Activated naive CD8-positive, alpha-beta T cell treated with anti-CD3 and anti-CD28 coated beads for 36 hours (primary cell): Measurements from ENCODE around the gene PBLD. TPM values are rescaled to one million over a fixed set of nuclear protein-coding genes. Genes with fewer than 3 reads are reported as not detected.
"Not testable (repeated sequence)": the region's sequence is repeated elsewhere in the genome, so short reads cannot be mapped to it uniquely, and the experiment has no call there.

Source experiments
- DNase-seq: peaks from one replicate; pipeline ENCODE4 v3.0.0; 2021
- H3K27ac Mint-ChIP-seq: one replicate; pipeline ENCODE4 v1.8.0; 2022; ENCODE audit warnings: mild to moderate bottlenecking, moderate library complexity, mixed read lengths
- H3K27me3 Mint-ChIP-seq: one replicate; pipeline ENCODE4 v1.8.0; 2022; ENCODE audit warnings: mild to moderate bottlenecking, mixed read lengths
- H3K36me3 Mint-ChIP-seq: one replicate; pipeline ENCODE4 v1.8.0; 2021; ENCODE audit warnings: mild to moderate bottlenecking, mixed read lengths
- H3K4me1 Mint-ChIP-seq: one replicate; pipeline ENCODE4 v1.8.0; 2021; ENCODE audit warnings: mixed read lengths
- H3K4me3 Mint-ChIP-seq: one replicate; pipeline ENCODE4 v1.8.0; 2022; ENCODE audit warnings: mild to moderate bottlenecking, moderate library complexity, mixed read lengths
- H3K9me3 Mint-ChIP-seq: one replicate; pipeline ENCODE4 v1.8.0; 2022; ENCODE audit warnings: mixed read lengths
- total RNA-seq, 2 experiments: library from RNA; stranded (reverse); gene quantifications; one replicate each; pipeline ENCODE4 v1.2.3, GENCODE V29; 2021

PBLD gene
- total RNA-seq, 2 experiments from 2014 or later = 0.70 to 1.5 TPM

DNA sequence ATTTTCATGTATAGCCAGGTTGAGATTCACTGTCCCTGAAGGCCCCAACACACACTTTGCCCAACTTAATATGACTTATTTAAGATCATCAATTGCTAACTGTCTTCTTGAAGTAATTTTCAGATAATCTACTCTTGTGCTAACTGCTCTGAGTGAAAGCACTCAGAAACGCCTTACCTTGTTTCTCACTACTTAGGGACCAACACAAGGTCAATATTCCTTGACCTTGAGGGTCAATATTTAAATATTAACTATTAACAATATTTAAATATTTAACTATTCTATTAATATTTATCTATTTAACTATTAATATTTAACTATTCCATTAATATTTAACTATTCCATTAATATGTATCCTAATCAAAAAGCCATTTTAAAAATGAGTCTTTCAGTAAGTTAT is 26.9 kb downstream of the PBLD start:
- Mint-ChIP-seq H3K36me3 (no peaks in the 10 kb centered on the region), H3K27ac (no peak overlapping the region), H3K4me1 (peaks cover 1% of the 10 kb centered on the region), H3K9me3 (no peaks in the 10 kb centered on the region), H3K4me3 (no peak overlapping the region), H3K27me3 (no peaks in the 10 kb centered on the region)
- no peak for DNase-seq

- Mint-ChIP-seq H3K4me1 (peaks cover 1% of the 10 kb centered on the region), H3K27ac (no peak overlapping the region), H3K36me3 (no peaks in the 10 kb centered on the region), H3K4me3 (no peak overlapping the region), H3K27me3 (no peaks in the 10 kb centered on the region), H3K9me3 (no peaks in the 10 kb centered on the region)
- DNase-seq = no peak
These were observed 28.8 kb downstream of the PBLD start for GRCh38 chr10:68303849-68304412.

DNA sequence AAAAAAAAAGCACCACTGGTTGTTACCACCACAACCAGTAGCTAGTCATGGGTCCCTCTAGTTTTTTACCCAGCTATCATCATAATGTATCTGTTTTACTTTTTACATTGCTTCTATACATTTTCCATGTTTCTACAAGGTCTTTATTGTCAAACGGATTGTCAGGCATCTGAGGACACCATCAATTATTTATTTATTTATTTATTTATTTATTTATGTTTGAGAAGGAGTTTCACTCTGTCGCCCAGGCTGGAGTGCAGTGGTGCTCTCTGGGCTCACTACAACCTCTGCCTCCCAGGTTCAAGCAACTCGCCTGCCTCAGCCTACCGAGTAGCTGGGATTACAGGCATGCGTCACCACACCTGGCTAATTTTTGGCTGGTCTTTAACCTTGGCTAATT is 29.9 kb downstream of the PBLD start:
- H3K4me1 Mint-ChIP-seq = peaks cover 1% of the 10 kb centered on the region
- H3K27ac Mint-ChIP-seq = no peak overlapping the region
- DNase-seq = no peak
- no peaks in the 10 kb centered on the region for H3K9me3 Mint-ChIP-seq
- no peak overlapping the region for H3K4me3 Mint-ChIP-seq
- H3K36me3 Mint-ChIP-seq = no peaks in the 10 kb centered on the region
- no peaks in the 10 kb centered on the region for H3K27me3 Mint-ChIP-seq

DNA sequence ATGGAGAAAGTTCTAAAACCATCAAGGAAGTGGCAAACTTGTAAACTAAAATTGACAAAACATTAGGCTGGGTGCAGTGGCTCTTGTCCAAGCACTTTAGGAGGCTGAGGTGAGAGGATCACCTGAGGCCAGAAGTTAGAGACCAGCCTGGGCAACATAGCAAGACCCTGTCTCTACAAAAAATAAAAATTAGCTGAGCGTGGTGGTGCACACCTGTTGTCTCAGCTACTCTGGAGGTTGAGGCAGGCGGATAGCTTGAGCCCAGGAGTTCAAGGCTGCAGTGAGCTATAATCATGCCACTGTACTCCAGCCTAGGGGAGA is 30.3 kb downstream of the PBLD start:
- Mint-ChIP-seq H3K27ac (no peak overlapping the region), H3K4me1 (peaks cover 1% of the 10 kb centered on the region), H3K27me3 (no peaks in the 10 kb centered on the region), H3K9me3 (no peaks in the 10 kb centered on the region), H3K36me3 (no peaks in the 10 kb centered on the region), H3K4me3 (no peak overlapping the region)
- no peak for DNase-seq

DNA sequence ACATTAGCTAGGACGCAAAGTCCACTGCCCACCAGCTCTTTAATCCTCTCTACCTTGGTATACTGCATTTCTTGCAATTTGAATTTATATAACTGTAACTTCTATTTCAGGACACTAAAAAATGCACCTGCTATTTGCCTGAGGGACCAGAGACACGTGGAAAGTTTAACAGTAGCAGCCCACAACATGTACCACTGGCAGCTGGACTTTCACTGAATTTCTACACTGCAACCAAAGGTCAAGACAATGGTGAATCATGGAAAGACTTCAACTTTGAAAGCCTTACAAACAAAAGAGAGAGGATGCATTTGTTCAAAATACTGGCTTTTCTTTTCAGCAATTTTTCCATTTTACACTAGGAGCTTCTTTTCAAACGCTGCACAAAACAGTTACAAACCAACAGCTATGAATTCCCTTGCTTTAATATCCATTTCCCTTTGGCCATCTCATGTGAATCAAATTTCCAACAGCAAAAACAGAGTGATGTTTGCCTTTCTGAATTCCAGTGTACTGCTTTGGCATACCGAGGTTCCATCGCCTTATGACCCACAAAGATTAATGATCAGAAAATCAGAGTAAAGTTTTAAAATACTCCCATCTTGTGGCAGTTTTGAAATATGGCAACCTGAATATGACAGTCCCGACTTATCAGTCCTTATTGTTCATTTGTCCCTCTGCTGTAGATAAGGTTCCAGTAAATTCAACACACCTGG is 30.8 kb downstream of the PBLD start:
- Mint-ChIP-seq H3K27me3 (no peaks in the 10 kb centered on the region), H3K9me3 (no peaks in the 10 kb centered on the region), H3K27ac (no peak overlapping the region), H3K36me3 (no peaks in the 10 kb centered on the region), H3K4me3 (no peak overlapping the region), H3K4me1 (peaks cover 1% of the 10 kb centered on the region)
- DNase-seq = no peak

GRCh38 chr10:68301301-68301700 is 31.4 kb downstream of the PBLD start:
- no peak for DNase-seq
- no peaks in the 10 kb centered on the region for H3K9me3 Mint-ChIP-seq
- peaks cover 1% of the 10 kb centered on the region for H3K4me1 Mint-ChIP-seq
- no peak overlapping the region for H3K27ac Mint-ChIP-seq
- no peak overlapping the region for H3K4me3 Mint-ChIP-seq
- H3K27me3 Mint-ChIP-seq = no peaks in the 10 kb centered on the region
- H3K36me3 Mint-ChIP-seq = no peaks in the 10 kb centered on the region

- no peak for DNase-seq
- Mint-ChIP-seq H3K4me1 (peaks cover under 1% of the 10 kb centered on the region), H3K27me3 (no peaks in the 10 kb centered on the region), H3K27ac (no peak overlapping the region), H3K4me3 (no peak overlapping the region), H3K36me3 (no peaks in the 10 kb centered on the region), H3K9me3 (no peaks in the 10 kb centered on the region)
These were observed 35.7 kb downstream of the PBLD start for GRCh38 chr10:68296843-68297663.

DNA sequence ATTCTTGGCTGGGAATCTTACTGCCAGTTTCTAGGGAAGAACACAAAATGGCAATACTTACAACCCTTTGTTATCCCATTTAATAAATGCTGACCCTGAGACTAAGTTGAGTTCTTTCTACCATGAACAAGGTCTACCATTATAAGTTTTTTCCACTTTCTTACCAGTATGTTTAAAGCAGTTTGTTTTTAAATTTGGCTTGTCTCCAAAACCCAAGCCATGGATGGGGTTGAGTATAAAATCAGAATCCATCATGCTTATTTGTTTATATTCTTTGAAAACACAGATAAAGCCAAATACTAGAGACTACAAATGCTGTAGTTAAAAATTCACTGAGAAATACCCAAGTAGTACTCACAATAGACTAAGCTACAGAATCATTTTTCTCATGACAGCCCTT is 42.0 kb downstream of the PBLD start:
- DNase-seq = no peak
- Mint-ChIP-seq H3K9me3 (no peaks in the 10 kb centered on the region), H3K27ac (no peak overlapping the region), H3K4me1 (no peaks in the 10 kb centered on the region), H3K4me3 (no peak overlapping the region), H3K27me3 (no peaks in the 10 kb centered on the region), H3K36me3 (no peaks in the 10 kb centered on the region)

DNA sequence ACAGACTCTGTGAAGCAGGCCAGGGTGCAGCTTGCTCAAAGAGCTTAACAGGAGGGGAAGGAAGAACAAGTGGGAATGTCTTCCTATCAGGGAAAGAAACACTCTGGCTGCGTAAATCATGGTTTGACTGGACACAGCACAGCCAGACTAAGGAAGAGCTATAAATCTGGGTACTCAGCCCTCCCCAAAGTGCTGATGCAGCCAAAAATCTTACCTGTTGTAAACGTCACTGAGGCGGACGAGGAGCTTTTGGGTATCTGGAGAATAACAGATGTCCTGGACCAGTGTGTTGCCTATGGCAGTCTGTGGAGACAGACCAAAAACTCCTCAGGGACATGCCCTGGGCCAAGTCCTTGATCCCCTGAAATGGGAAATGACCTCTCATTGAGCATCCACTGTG is 44.0 kb downstream of the PBLD start:
- Mint-ChIP-seq H3K9me3 (no peaks in the 10 kb centered on the region), H3K36me3 (no peaks in the 10 kb centered on the region), H3K4me1 (no peaks in the 10 kb centered on the region), H3K27me3 (no peaks in the 10 kb centered on the region), H3K27ac (no peak overlapping the region), H3K4me3 (no peak overlapping the region)
- DNase-seq = no peak

GRCh38 chr10:68284062-68285001 is 48.4 kb downstream of the PBLD start:
- Mint-ChIP-seq H3K36me3 (no peaks in the 10 kb centered on the region), H3K9me3 (no peaks in the 10 kb centered on the region), H3K4me3 (no peak overlapping the region), H3K27me3 (no peaks in the 10 kb centered on the region), H3K4me1 (peaks cover 6% of the 10 kb centered on the region), H3K27ac (no peak overlapping the region)
- no peak for DNase-seq

DNA sequence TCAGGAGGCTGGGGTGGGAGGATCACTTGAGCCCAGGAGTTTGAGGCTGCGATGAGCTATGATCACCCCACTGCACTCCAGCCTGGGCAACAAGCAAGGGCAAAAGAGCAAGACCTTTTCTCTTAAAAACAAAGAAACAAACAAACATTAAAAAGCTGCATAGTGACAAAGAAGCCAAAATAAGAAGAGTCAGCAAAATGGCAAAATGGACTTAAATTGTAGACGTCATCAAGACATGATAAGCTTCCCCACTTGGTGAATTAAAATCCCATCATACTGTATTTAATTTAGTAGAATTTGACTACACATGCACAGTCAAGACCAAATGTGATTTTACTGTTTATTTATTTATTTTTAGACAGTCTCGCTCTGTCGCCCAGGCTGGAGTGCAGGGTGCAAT is 52.0 kb downstream of the PBLD start:
- H3K27me3 Mint-ChIP-seq = no peaks in the 10 kb centered on the region
- no peak for DNase-seq
- peaks cover 6% of the 10 kb centered on the region for H3K4me1 Mint-ChIP-seq
- H3K27ac Mint-ChIP-seq = no peak overlapping the region
- peaks cover 15% of the 10 kb centered on the region for H3K9me3 Mint-ChIP-seq
- peaks cover 2% of the 10 kb centered on the region for H3K36me3 Mint-ChIP-seq
- no peak overlapping the region for H3K4me3 Mint-ChIP-seq

DNA sequence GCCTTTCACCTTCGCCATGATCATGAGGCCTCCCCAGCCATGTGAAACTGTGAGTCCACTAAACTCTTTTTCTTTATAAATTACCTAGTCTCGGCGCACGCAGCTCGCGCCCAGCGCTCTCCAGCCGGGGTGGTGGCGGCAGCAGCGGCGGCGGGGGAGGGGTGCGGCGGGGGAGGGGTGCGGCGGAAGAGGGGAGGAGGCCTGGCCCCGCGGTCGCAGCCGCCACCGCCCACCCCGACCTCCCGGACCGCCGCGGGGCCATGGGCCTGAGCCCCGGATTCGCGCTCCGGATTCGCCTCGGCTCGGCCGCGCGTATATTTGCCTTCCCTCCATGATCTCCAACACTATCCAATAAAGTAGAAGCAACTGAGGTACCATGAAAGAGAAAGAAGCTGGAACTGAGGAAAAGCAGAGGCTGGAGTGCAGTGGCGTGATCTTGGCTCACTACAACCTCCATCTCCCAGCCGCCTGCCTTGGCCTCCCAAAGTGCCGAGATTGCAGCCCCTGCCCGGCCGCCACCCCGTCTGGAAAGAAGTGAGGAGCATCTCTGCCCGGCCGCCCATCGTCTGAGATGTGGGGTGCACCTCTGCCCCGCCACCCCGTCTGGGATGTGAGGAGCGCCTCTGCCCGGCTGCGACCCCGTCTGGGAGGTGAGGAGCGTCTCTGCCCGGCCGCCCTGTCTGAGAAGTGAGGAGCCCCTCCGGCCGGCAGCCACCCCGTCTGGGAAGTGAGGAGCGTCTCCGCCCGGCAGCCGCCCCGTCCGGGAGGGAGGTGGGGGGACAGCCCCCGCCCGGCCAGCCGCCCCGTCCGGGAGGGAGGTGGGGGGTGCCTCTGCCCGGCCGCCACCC is 53.6 kb downstream of the PBLD start:
- H3K27ac Mint-ChIP-seq, DNase-seq, H3K4me1 Mint-ChIP-seq, H3K36me3 Mint-ChIP-seq, H3K4me3 Mint-ChIP-seq, H3K27me3 Mint-ChIP-seq: not testable (repeated sequence)
- H3K9me3 Mint-ChIP-seq = peaks cover 15% of the 10 kb centered on the region

GRCh38 chr10:68277814-68278213 is 54.9 kb downstream of the PBLD start:
- not testable (repeated sequence) for H3K27ac Mint-ChIP-seq, H3K27me3 Mint-ChIP-seq

DNA sequence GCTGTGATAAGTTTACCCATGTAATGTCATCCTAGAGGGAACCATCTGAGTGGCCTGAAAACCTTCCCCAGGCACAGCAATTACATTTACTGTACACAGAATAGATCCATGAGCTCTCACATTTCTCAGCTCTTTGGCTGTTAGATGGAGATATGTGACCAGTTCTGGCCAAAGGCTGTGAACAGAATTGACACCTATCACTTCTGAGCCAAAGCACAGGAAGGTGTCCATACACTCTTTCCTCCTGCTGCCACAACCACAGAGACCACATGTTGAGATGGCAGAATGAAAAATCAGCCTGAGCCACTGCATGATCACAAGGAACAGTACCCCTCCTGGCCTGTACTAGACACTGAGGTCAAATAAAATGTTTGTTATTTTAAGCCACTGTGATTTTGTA is 56.5 kb downstream of the PBLD start:
- no peaks in the 10 kb centered on the region for H3K27me3 Mint-ChIP-seq

More at GRCh38 chr10:68277814-68278213, 54.9 kb downstream of the PBLD start:
- not testable (repeated sequence) for H3K36me3 Mint-ChIP-seq, DNase-seq, H3K4me3 Mint-ChIP-seq, H3K4me1 Mint-ChIP-seq
- peaks cover 15% of the 10 kb centered on the region for H3K9me3 Mint-ChIP-seq

More for the DNA sequence above, 56.5 kb downstream of the PBLD start:
- Mint-ChIP-seq H3K36me3 (peaks cover 2% of the 10 kb centered on the region), H3K4me3 (no peak overlapping the region), H3K27ac (no peak overlapping the region), H3K4me1 (no peaks in the 10 kb centered on the region), H3K9me3 (peaks cover 15% of the 10 kb centered on the region)
- no peak for DNase-seq
